Measurements from ENCODE around the gene TBC1D22A. TPM values are rescaled to one million over a fixed set of nuclear protein-coding genes. Genes with fewer than 3 reads are reported as not detected.

Gene TBC1D22A
- total and polyA plus RNA-seq, 11 donors: 9.4 to 30.7 (median 18.6) TPM

- TF ChIP-seq CTCF (IDR thresholded peaks at IDR 0.05) (no peak), POLR2A (IDR thresholded peaks at IDR 0.05) (no peak)
- Histone ChIP-seq H3K27me3 (no peaks in the 10 kb centered on the region), H3K4me3 (no peak overlapping the region), H3K27ac (peak overlapping the region in 2 of 12 donors; percentile 25 to 89), H3K36me3 (peaks cover 0 to 12% (median 8%) of the 10 kb centered on the region in 9 donors), H3K4me1 (peaks cover 0 to 56% (median 29%) of the 10 kb centered on the region in 12 donors), H3K9me3 (peaks cover 0 to 12% (median 0%) of the 10 kb centered on the region in 12 donors)
- DNase-seq (no peak), ATAC-seq (peak in 3 of 4 donors; percentile 32 to 44 (median 41))
- intact Hi-C loops (cut with DNase I): no loop called here
- 70 to 83% (median 79%) methylated on average over 9 of the region's 9 CpGs for WGBS, 4 donors
Measured at GRCh38 chr22:46788441-46789172, 26.2 kb downstream of the TBC1D22A start.

GRCh38 chr22:46789992-46790391 lies 27.5 kb downstream of the TBC1D22A start:
- ATAC-seq (peak in 1 of 4 donors; percentile 57), DNase-seq (no peak)
- Histone ChIP-seq H3K27ac (peak overlapping the region in 1 of 12 donors; percentile 89), H3K27me3 (no peaks in the 10 kb centered on the region), H3K9me3 (peaks cover 0 to 12% (median 0%) of the 10 kb centered on the region in 12 donors), H3K36me3 (peaks cover 0 to 26% (median 21%) of the 10 kb centered on the region in 9 donors), H3K4me1 (peaks cover 0 to 53% (median 29%) of the 10 kb centered on the region in 12 donors), H3K4me3 (no peak overlapping the region)
- WGBS, 4 donors: 60 to 81% (median 68%) methylated on average over 7 to 10 of the region's 10 CpGs
- intact Hi-C loops (cut with DNase I): loop anchor here in 1 of 10 donors (10.0 kb wide), 1 partner anchor 1705 kb away; no protein-coding TSS in a partner anchor
- TF ChIP-seq CTCF (IDR thresholded peaks at IDR 0.05) (no peak), POLR2A (IDR thresholded peaks at IDR 0.05) (no peak)

GRCh38 chr22:46791201-46791731 lies 28.8 kb downstream of the TBC1D22A start:
- no peaks in the 10 kb centered on the region for H3K27me3 ChIP-seq
- peaks cover 0 to 53% (median 29%) of the 10 kb centered on the region in 12 donors for H3K4me1 ChIP-seq
- peaks cover 0 to 35% (median 28%) of the 10 kb centered on the region in 9 donors for H3K36me3 ChIP-seq
- intact Hi-C loops (cut with DNase I): loop anchor here in 1 of 10 donors (10.0 kb wide), 1 partner anchor 1704 kb away; no protein-coding TSS in a partner anchor
- DNase-seq (peak in 2 of 5 donors; percentile 47 to 58), ATAC-seq (peak in 3 of 4 donors; percentile 31 to 57 (median 57))
- no peak for TF ChIP-seq POLR2A (IDR thresholded peaks at IDR 0.05)
- no peak for TF ChIP-seq CTCF (IDR thresholded peaks at IDR 0.05)
- WGBS, 4 donors: 62 to 65% (median 65%) methylated on average over 13 of the region's 13 CpGs
- peak overlapping the region in 1 of 12 donors; percentile 31 for H3K4me3 ChIP-seq
- H3K9me3 ChIP-seq: peaks cover 0 to 5% (median 0%) of the 10 kb centered on the region in 12 donors
- peak overlapping the region in 7 of 12 donors; percentile 5 to 89 (median 48) for H3K27ac ChIP-seq

Data from heart left ventricle (tissue), 16 donors.